CD4-positive, alpha-beta T cell (primary cell): Measurements from ENCODE around the gene FAM120B. TPM values are rescaled to one million over a fixed set of nuclear protein-coding genes. Genes with fewer than 3 reads are reported as not detected.

Experiments used
- ATAC-seq: fragments of 200-7000 bp; cut with Tn5 transposase; one replicate; pipeline ENCODE4 v1.10.0; 2022; ENCODE audit warnings: mild to moderate bottlenecking; ENCODE audit not compliant: poor library complexity
- CTCF ChIA-PET: fragments of 350-600 bp; sonication (Branson Sonifier 250); formaldehyde crosslinking; loops from one replicate; lab custom pipeline; 2021; ENCODE audit warnings: antibody characterized with exemption, inconsistent platforms; lab: Charles Lee
- POLR2A ChIA-PET: fragments of 350-600 bp; sonication (Branson Sonifier 250); formaldehyde crosslinking; loops from one replicate; lab custom pipeline; 2021; ENCODE audit warnings: antibody characterized with exemption, inconsistent platforms; lab: Charles Lee
- DNase-seq, 14 experiments: peaks; one replicate each; pipeline ENCODE4 v3.0.0-alpha.2; 2013 to 2020; ENCODE audit warnings: mixed read lengths in 2 of 14
- H3K27ac ChIP-seq, 2 donors: one replicate each; pipeline versions ENCODE4 v1.5.1 to v1.7.0; 2013; ENCODE audit warnings: low read length in 2 of 2, low read depth in 1 of 2, mild to moderate bottlenecking in 1 of 2
- H3K27me3 ChIP-seq, 2 experiments: 1 replicate in 1 of 2; 2 replicates in 1 of 2; pipeline versions ENCODE4 v1.6.1 to v1.7.0; 2013; ENCODE audit warnings: low read length in 2 of 2, control low read depth in 1 of 2, mild to moderate bottlenecking in 1 of 2, moderate library complexity in 1 of 2; ENCODE audit not compliant: insufficient read depth in 2 of 2, control insufficient read depth in 1 of 2
- H3K36me3 ChIP-seq: one replicate; pipeline ENCODE4 v1.6.1; 2013; ENCODE audit warnings: low read length, control low read depth; ENCODE audit not compliant: insufficient read depth
- H3K4me1 ChIP-seq: one replicate; pipeline ENCODE4 v1.6.1; 2013; ENCODE audit warnings: low read length, control low read depth; ENCODE audit not compliant: insufficient read depth
- H3K4me3 ChIP-seq: one replicate; pipeline ENCODE4 v1.5.1; 2013; ENCODE audit warnings: mild to moderate bottlenecking, low read length, moderate library complexity
- H3K9me3 ChIP-seq, 2 experiments: 1 replicate in 1 of 2; 2 replicates in 1 of 2; pipeline versions ENCODE4 v1.6.1 to v1.7.0; 2013; ENCODE audit warnings: low read length in 2 of 2, mild to moderate bottlenecking in 2 of 2, control low read depth in 1 of 2, moderate library complexity in 1 of 2; ENCODE audit not compliant: control insufficient read depth in 1 of 2, insufficient read depth in 1 of 2
- H3K27ac Mint-ChIP-seq: one replicate; pipeline ENCODE4 v1.8.0; 2020; ENCODE audit warnings: mixed read lengths
- H3K27me3 Mint-ChIP-seq: one replicate; pipeline ENCODE4 v1.8.0; 2021; ENCODE audit warnings: mixed read lengths
- H3K36me3 Mint-ChIP-seq: one replicate; pipeline ENCODE4 v1.8.0; 2021; ENCODE audit warnings: low read depth, mixed read lengths
- H3K4me1 Mint-ChIP-seq: one replicate; pipeline ENCODE4 v1.8.0; 2021; ENCODE audit warnings: low read depth, mixed read lengths
- H3K4me3 Mint-ChIP-seq: one replicate; pipeline ENCODE4 v1.8.0; 2020; ENCODE audit warnings: mild to moderate bottlenecking, mixed read lengths
- H3K9me3 Mint-ChIP-seq: one replicate; pipeline ENCODE4 v1.8.0; 2020; ENCODE audit warnings: mixed read lengths
- intact Hi-C, 2 experiments: fragments of 100-400 bp; cut with DNase I in 1 of 2; cut with micrococcal nuclease in 1 of 2; formaldehyde crosslinking; loops; one replicate each; pipeline versions ENCODE4 v1.15.1 to v1.9.0; 2023 to 2025; cut with DNase I, micrococcal nuclease
- total RNA-seq, 174 experiments: library from RNA in 2 of 174; stranded (reverse) in 2 of 174; gene quantifications; one replicate each; pipeline ENCODE4 v1.2.3 and lab custom pipeline; 2021 to 2026
- TF ChIP-seq, protein P1 (sequence below): fragments of 200-600 bp; IDR thresholded peaks from one replicate; pipeline ENCODE4 v1.8.0; 2022; ENCODE audit warnings: antibody characterized with exemption, mild to moderate bottlenecking

FAM120B gene
- total RNA-seq, 2 experiments from 2014 or later: 24.1 to 26.7 TPM

DNA sequence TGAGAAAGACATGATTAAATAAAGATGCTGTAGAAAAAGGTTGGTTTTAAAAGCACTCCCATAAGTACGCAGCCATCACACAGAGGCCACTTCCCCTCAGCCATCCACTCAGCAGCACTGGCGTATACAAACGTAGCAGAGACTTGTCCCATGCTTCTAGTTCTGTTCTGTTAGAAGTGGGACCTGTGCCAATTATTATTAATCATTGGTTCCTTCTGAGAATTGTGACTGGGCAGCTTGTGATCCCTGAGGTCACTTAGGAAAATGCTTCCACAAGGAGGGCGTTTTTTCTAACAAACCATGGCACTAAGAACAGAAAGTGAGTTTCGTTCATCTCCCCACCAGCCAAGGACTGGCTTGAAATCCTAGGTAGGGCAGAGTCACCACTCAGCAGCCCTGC, 53.9 kb downstream of the FAM120B start:
- H3K4me1 Mint-ChIP-seq: no peaks in the 10 kb centered on the region
- ChIA-PET CTCF (no interaction called here), POLR2A (no interaction called here)
- no peaks in the 10 kb centered on the region for H3K4me1 ChIP-seq
- H3K4me3 ChIP-seq: no peak overlapping the region
- intact Hi-C loops: no loop called here
- DNase-seq (no peak), ATAC-seq (no peak)
- H3K9me3 Mint-ChIP-seq: no peaks in the 10 kb centered on the region
- H3K27me3 ChIP-seq: no peaks in the 10 kb centered on the region
- TF ChIP-seq, protein P1, sequence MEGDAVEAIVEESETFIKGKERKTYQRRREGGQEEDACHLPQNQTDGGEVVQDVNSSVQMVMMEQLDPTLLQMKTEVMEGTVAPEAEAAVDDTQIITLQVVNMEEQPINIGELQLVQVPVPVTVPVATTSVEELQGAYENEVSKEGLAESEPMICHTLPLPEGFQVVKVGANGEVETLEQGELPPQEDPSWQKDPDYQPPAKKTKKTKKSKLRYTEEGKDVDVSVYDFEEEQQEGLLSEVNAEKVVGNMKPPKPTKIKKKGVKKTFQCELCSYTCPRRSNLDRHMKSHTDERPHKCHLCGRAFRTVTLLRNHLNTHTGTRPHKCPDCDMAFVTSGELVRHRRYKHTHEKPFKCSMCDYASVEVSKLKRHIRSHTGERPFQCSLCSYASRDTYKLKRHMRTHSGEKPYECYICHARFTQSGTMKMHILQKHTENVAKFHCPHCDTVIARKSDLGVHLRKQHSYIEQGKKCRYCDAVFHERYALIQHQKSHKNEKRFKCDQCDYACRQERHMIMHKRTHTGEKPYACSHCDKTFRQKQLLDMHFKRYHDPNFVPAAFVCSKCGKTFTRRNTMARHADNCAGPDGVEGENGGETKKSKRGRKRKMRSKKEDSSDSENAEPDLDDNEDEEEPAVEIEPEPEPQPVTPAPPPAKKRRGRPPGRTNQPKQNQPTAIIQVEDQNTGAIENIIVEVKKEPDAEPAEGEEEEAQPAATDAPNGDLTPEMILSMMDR: no peak
- H3K36me3 ChIP-seq: peaks cover 59% of the 10 kb centered on the region
- no peak overlapping the region for H3K4me3 Mint-ChIP-seq
- H3K27ac Mint-ChIP-seq: no peak overlapping the region
- no peak overlapping the region for H3K27ac ChIP-seq
- no peaks in the 10 kb centered on the region for H3K9me3 ChIP-seq
- H3K36me3 Mint-ChIP-seq: peaks cover 90% of the 10 kb centered on the region
- H3K27me3 Mint-ChIP-seq: no peaks in the 10 kb centered on the region

DNA sequence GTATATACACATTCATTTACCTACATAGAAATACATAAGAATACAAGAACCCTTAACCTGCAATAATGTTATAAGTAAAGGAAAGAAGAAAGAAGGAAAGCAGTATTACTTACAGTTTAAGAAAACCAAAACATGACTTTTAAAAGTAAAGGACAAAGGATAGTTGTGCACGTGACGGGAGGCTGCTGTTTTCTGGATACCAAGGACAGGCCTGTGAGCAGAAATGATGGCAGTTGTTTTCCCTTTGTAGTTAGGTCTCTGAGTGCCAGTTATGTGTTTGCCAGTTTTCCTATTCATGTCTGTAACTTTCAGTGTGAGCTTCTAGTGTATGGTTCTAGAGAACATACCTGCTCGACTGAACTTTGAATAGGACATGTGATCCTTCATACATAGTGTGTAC, 54.8 kb downstream of the FAM120B start:
- POLR2A ChIA-PET: no interaction called here
- ATAC-seq (no peak), DNase-seq (no peak)
- H3K27me3 ChIP-seq: no peaks in the 10 kb centered on the region
- Mint-ChIP-seq H3K36me3 (peaks cover 90% of the 10 kb centered on the region), H3K4me3 (no peak overlapping the region), H3K9me3 (no peaks in the 10 kb centered on the region), H3K27me3 (no peaks in the 10 kb centered on the region), H3K27ac (no peak overlapping the region), H3K4me1 (no peaks in the 10 kb centered on the region)
- TF ChIP-seq, protein P1: no peak
- no peaks in the 10 kb centered on the region for H3K4me1 ChIP-seq
- no peak overlapping the region for H3K27ac ChIP-seq
- no peak overlapping the region for H3K4me3 ChIP-seq
- intact Hi-C loops: no loop called here
- H3K9me3 ChIP-seq: no peaks in the 10 kb centered on the region
- peaks cover 65% of the 10 kb centered on the region for H3K36me3 ChIP-seq
- CTCF ChIA-PET: no interaction called here

DNA sequence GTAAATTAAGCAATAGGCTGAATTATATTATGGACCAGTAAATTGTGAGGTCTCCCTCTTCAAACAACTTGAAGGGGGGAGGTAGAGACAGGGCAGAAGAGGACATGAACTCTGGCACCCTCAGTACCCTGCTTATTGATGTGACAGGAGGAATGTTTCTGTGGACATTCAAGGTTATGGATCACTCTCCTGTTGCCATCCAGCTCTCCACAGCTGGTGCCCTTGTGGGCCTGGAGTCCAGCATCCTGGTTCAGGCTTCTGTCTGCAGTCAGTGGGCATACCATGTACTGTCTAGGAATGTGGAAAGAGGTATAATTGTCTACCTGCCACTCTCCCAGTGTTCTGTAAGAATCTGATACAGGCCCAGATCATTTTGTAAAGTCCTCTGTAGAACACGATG, 55.6 kb downstream of the FAM120B start:
- TF ChIP-seq, protein P1: no peak
- DNase-seq: no peak
- no peak overlapping the region for H3K4me3 Mint-ChIP-seq
- no peaks in the 10 kb centered on the region for H3K9me3 Mint-ChIP-seq
- ChIA-PET CTCF (no interaction called here), POLR2A (no interaction called here)
- H3K27ac Mint-ChIP-seq: no peak overlapping the region
- H3K4me1 Mint-ChIP-seq: no peaks in the 10 kb centered on the region
- no peak overlapping the region for H3K27ac ChIP-seq
- peaks cover 82% of the 10 kb centered on the region for H3K36me3 Mint-ChIP-seq
- H3K9me3 ChIP-seq: no peaks in the 10 kb centered on the region
- ATAC-seq: no peak
- H3K36me3 ChIP-seq: peaks cover 67% of the 10 kb centered on the region
- intact Hi-C loops: no loop called here
- H3K27me3 ChIP-seq: no peaks in the 10 kb centered on the region
- H3K27me3 Mint-ChIP-seq: no peaks in the 10 kb centered on the region
- no peaks in the 10 kb centered on the region for H3K4me1 ChIP-seq
- H3K4me3 ChIP-seq: no peak overlapping the region
